Coronary artery (tissue), 2 donors: Measurements from ENCODE around the gene POLR1B.
"Not testable (repeated sequence)": the region's sequence is repeated elsewhere in the genome, so short reads cannot be mapped to it uniquely, and the experiment has no call there.

Experiments used
- DNase-seq: peaks from one replicate; pipeline ENCODE4 v3.0.0-alpha.2; 2017; ENCODE audit warnings: low spot score
- H3K27ac ChIP-seq, 2 donors: fragments of 200-600 bp; sonication (generic); one replicate each; pipeline ENCODE4 v1.5.1; 2016 to 2019
- H3K4me3 ChIP-seq: fragments of 200-600 bp; sonication (generic); 2 replicates; pipeline ENCODE4 v1.5.1; 2016; ENCODE audit warnings: mild to moderate bottlenecking, moderate library complexity
- TF ChIP-seq, protein P1 (sequence below): fragments of 200-600 bp; sonication (generic); IDR thresholded peaks from one replicate; pipeline ENCODE4 v1.5.1; 2019; ENCODE audit warnings: antibody characterized with exemption

Gene POLR1B

GRCh38 chr2:112615051-112615450 is 72.8 kb downstream of the POLR1B start:
- no peak overlapping the region for H3K27ac ChIP-seq
- no peak overlapping the region for H3K4me3 ChIP-seq
- DNase-seq: no peak
- TF ChIP-seq, protein P1, sequence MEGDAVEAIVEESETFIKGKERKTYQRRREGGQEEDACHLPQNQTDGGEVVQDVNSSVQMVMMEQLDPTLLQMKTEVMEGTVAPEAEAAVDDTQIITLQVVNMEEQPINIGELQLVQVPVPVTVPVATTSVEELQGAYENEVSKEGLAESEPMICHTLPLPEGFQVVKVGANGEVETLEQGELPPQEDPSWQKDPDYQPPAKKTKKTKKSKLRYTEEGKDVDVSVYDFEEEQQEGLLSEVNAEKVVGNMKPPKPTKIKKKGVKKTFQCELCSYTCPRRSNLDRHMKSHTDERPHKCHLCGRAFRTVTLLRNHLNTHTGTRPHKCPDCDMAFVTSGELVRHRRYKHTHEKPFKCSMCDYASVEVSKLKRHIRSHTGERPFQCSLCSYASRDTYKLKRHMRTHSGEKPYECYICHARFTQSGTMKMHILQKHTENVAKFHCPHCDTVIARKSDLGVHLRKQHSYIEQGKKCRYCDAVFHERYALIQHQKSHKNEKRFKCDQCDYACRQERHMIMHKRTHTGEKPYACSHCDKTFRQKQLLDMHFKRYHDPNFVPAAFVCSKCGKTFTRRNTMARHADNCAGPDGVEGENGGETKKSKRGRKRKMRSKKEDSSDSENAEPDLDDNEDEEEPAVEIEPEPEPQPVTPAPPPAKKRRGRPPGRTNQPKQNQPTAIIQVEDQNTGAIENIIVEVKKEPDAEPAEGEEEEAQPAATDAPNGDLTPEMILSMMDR: no peak

GRCh38 chr2:112615798-112616197 is 73.5 kb downstream of the POLR1B start:
- H3K4me3 ChIP-seq, H3K27ac ChIP-seq, DNase-seq: not testable (repeated sequence)

DNA sequence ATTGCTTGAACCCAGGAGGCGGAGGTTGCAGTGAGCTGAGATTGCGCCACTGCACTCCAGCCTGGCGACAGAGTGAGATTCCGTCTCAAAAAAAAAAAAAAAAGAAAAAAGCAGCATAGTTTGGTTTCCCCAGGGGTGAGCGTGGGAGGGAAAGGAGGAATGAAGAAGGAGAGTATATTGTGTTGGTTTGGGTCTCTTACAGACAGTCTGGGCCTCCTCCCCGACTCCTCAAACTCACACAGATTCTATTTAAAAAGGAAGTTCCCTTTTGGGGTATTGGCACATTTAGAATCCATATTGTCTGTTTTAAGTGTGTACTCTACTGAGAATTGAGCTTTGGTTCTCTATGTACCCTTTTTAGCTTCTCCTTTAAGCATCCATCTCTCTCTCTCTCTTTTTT is 76.1 kb downstream of the POLR1B start:
- TF ChIP-seq, protein P1: no peak
- H3K27ac ChIP-seq: no peak overlapping the region
- H3K4me3 ChIP-seq: no peak overlapping the region
- DNase-seq: no peak

GRCh38 chr2:112621790-112622527 is 79.7 kb downstream of the POLR1B start:
- TF ChIP-seq, protein P1: no peak
- Histone ChIP-seq H3K27ac (peak overlapping the region in 1 of 2 donors; percentile 48), H3K4me3 (no peak overlapping the region)
- no peak for DNase-seq

- Histone ChIP-seq H3K27ac (peak overlapping the region in 1 of 2 donors; percentile 48), H3K4me3 (no peak overlapping the region)
- TF ChIP-seq, protein P1: no peak
- DNase-seq: no peak
Measured at GRCh38 chr2:112622528-112622849, 80.2 kb downstream of the POLR1B start.

- no peak for DNase-seq
- Histone ChIP-seq H3K4me3 (no peak overlapping the region), H3K27ac (no peak overlapping the region)
- TF ChIP-seq, protein P1: no peak
Measured at GRCh38 chr2:112623913-112624777, 81.9 kb downstream of the POLR1B start.

DNA sequence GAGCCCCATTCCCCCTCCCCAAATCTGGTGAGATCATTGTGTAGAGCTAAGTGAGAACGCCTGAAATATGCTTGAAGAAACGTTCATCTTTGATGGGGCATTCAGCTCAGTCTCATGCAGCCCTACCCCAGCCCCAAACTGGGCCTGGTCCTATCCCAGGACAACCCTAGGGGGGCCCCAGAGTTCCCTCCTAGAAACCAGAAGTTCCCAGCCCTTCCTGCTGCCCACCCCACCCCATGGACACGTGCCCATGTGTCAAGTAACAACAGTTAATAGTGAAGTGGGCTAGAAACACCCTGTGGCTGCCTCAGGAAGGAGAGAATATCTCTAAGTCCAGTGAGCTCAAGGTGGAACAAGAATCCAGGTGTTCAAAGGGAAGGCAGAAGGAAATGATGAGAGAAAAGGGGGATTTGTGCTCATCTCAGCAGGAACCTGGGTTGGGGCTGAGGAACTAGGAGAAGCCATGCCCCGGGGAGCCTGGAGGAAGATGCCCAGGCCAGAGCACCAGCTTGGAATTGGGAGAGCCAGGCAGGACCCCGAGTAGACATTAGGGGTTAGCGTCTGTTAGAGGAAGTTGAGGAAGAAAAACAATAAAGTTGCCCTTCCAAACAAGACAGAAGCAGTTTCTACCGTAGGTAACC is 83.3 kb downstream of the POLR1B start:
- peak overlapping the region in 1 of 2 donors; percentile 80 for H3K27ac ChIP-seq
- TF ChIP-seq, protein P1: no peak
- no peak for DNase-seq
- H3K4me3 ChIP-seq: no peak overlapping the region
